HEK293 (cell line): ENCODE data around the gene MOV10L1.

ENCODE experiments used
- CTCF ChIA-PET: fragments of 350-600 bp; formaldehyde crosslinking; extraction: SDS; loops from one replicate; lab custom pipeline; 2021; ENCODE audit warnings: antibody characterized with exemption; lab: Yijun Ruan, JAX
- POLR2A ChIA-PET: fragments of 300-600 bp; formaldehyde crosslinking; extraction: SDS; loops from one replicate; lab custom pipeline; 2020; ENCODE audit warnings: antibody characterized with exemption, inconsistent platforms; lab: Yijun Ruan, JAX
- H3K27ac ChIP-seq: fragments of 200-500 bp; sonication (Bioruptor generic); 2 replicates; pipeline ENCODE4 v1.5.1; 2014; ENCODE audit warnings: low read depth, low read length, control low read depth, inconsistent platforms; ENCODE audit errors: extremely low read depth
- H3K36me3 ChIP-seq, 2 experiments: fragments of 200-500 bp in 1 of 2; sonication (Bioruptor generic) in 1 of 2; 1 replicate in 1 of 2; 2 replicates in 1 of 2; pipeline ENCODE4 v1.5.1; 2014 to 2017; ENCODE audit warnings: inconsistent platforms in 2 of 2, low read length in 2 of 2; ENCODE audit not compliant: control insufficient read depth in 2 of 2, insufficient read depth in 1 of 2
- H3K4me1 ChIP-seq: fragments of 200-500 bp; sonication (Bioruptor generic); 2 replicates; pipeline ENCODE4 v1.5.1; 2014; ENCODE audit warnings: mild to moderate bottlenecking, low read length, inconsistent platforms; ENCODE audit not compliant: control insufficient read depth, insufficient read depth
- H3K4me3 ChIP-seq: 2 replicates; pipeline ENCODE4 v1.5.1; 2011; ENCODE audit warnings: low read depth, mild to moderate bottlenecking, control low read depth, low read length, moderate library complexity
- H3K9me3 ChIP-seq: fragments of 200-500 bp; sonication (Bioruptor generic); 2 replicates; pipeline ENCODE4 v1.5.1; 2014; ENCODE audit warnings: low read depth, low read length, inconsistent platforms; ENCODE audit not compliant: control insufficient read depth, insufficient read depth
- BCL11B ChIP-seq: fragments of 450-650 bp; formaldehyde crosslinking; IDR thresholded peaks from 2 replicates; pipeline ENCODE4 v1.5.1; 2016; ENCODE audit warnings: low read depth, missing biosample characterization, missing genetic modification characterization
- EGR2 ChIP-seq: fragments of 450-650 bp; formaldehyde crosslinking; IDR thresholded peaks from 2 replicates; pipeline ENCODE4 v1.5.1; 2016; ENCODE audit warnings: low read depth, missing biosample characterization, missing genetic modification characterization
- ZFP3 ChIP-seq: fragments of 450-650 bp; formaldehyde crosslinking; IDR thresholded peaks from 2 replicates; pipeline ENCODE4 v1.5.1; 2016; ENCODE audit warnings: low read depth, missing biosample characterization, missing genetic modification characterization
- ZNF133 ChIP-seq: fragments of 450-650 bp; formaldehyde crosslinking; IDR thresholded peaks from 2 replicates; pipeline ENCODE4 v1.5.1; 2016; ENCODE audit warnings: missing biosample characterization, missing genetic modification characterization
- ZNF202 ChIP-seq: fragments of 450-650 bp; formaldehyde crosslinking; IDR thresholded peaks from 2 replicates; pipeline ENCODE4 v1.5.1; 2016; ENCODE audit warnings: missing biosample characterization, missing genetic modification characterization, borderline replicate concordance
- ZNF585B ChIP-seq: fragments of 450-650 bp; formaldehyde crosslinking; IDR thresholded peaks from 2 replicates; pipeline ENCODE4 v1.5.1; 2016; ENCODE audit warnings: missing biosample characterization, missing genetic modification characterization
- ZNF76 ChIP-seq: fragments of 450-650 bp; formaldehyde crosslinking; IDR thresholded peaks from 2 replicates; pipeline ENCODE4; 2016; ENCODE audit warnings: low read depth, missing biosample characterization, missing genetic modification characterization, borderline replicate concordance
- ZSCAN23 ChIP-seq: fragments of 450-650 bp; formaldehyde crosslinking; IDR thresholded peaks from 2 replicates; pipeline ENCODE4 v1.5.1; 2016; ENCODE audit warnings: missing biosample characterization, missing genetic modification characterization
- TF ChIP-seq, protein P1 (sequence below): fragments of 450-650 bp; formaldehyde crosslinking; IDR thresholded peaks from 2 replicates; pipeline ENCODE4 v1.5.1; 2016; ENCODE audit warnings: missing biosample characterization, missing genetic modification characterization, borderline replicate concordance
- TF ChIP-seq, protein P2 (sequence below): sonication (generic); formaldehyde crosslinking; IDR thresholded peaks from 2 replicates; pipeline ENCODE4 v1.8.1; 2022; ENCODE audit warnings: mild to moderate bottlenecking, moderate library complexity, missing genetic modification reagents
- TF ChIP-seq, protein P3 (sequence below): fragments of 450-650 bp; formaldehyde crosslinking; IDR thresholded peaks from 2 replicates; pipeline ENCODE4 v1.5.1; 2016; ENCODE audit warnings: missing biosample characterization, missing genetic modification characterization
- TF ChIP-seq, protein P4 (sequence below): fragments of 450-650 bp; formaldehyde crosslinking; IDR thresholded peaks from 2 replicates; pipeline ENCODE4 v1.5.1; 2016; ENCODE audit warnings: missing biosample characterization, missing genetic modification characterization

Gene MOV10L1

DNA sequence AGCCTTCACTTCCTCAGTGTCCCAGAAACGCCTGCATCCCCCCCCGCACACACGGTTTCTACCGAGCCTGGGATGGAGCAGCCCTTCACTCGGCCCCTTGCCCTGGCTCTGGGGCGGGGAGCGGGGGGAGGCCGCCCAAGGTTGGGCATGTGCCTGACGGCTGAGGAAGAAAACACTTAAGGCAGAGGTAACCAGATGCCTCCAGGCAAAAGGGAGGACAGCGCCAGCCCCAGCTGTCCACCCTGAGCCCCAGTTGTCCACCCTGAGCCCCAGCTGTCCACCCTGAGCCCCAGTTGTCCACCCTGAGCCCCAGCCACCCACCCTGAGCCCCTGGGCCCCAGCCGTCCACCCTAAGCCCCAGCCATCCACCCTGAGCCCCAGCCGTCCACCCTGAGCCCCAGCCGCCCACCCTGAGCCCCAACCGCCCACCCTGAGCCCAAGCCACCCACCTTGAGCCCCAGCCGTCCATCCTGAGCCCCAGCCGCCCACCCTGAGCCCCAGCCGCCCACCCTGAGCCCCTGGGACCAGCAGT, 27.9 kb upstream of the MOV10L1 start (continued):
- TF ChIP-seq, protein P1, sequence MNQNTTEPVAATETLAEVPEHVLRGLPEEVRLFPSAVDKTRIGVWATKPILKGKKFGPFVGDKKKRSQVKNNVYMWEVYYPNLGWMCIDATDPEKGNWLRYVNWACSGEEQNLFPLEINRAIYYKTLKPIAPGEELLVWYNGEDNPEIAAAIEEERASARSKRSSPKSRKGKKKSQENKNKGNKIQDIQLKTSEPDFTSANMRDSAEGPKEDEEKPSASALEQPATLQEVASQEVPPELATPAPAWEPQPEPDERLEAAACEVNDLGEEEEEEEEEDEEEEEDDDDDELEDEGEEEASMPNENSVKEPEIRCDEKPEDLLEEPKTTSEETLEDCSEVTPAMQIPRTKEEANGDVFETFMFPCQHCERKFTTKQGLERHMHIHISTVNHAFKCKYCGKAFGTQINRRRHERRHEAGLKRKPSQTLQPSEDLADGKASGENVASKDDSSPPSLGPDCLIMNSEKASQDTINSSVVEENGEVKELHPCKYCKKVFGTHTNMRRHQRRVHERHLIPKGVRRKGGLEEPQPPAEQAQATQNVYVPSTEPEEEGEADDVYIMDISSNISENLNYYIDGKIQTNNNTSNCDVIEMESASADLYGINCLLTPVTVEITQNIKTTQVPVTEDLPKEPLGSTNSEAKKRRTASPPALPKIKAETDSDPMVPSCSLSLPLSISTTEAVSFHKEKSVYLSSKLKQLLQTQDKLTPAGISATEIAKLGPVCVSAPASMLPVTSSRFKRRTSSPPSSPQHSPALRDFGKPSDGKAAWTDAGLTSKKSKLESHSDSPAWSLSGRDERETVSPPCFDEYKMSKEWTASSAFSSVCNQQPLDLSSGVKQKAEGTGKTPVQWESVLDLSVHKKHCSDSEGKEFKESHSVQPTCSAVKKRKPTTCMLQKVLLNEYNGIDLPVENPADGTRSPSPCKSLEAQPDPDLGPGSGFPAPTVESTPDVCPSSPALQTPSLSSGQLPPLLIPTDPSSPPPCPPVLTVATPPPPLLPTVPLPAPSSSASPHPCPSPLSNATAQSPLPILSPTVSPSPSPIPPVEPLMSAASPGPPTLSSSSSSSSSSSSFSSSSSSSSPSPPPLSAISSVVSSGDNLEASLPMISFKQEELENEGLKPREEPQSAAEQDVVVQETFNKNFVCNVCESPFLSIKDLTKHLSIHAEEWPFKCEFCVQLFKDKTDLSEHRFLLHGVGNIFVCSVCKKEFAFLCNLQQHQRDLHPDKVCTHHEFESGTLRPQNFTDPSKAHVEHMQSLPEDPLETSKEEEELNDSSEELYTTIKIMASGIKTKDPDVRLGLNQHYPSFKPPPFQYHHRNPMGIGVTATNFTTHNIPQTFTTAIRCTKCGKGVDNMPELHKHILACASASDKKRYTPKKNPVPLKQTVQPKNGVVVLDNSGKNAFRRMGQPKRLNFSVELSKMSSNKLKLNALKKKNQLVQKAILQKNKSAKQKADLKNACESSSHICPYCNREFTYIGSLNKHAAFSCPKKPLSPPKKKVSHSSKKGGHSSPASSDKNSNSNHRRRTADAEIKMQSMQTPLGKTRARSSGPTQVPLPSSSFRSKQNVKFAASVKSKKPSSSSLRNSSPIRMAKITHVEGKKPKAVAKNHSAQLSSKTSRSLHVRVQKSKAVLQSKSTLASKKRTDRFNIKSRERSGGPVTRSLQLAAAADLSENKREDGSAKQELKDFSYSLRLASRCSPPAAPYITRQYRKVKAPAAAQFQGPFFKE (tag by site-specific recombination): no peak
- TF ChIP-seq ZNF76 (tag by site-specific recombination): no peak
- TF ChIP-seq, protein P2, sequence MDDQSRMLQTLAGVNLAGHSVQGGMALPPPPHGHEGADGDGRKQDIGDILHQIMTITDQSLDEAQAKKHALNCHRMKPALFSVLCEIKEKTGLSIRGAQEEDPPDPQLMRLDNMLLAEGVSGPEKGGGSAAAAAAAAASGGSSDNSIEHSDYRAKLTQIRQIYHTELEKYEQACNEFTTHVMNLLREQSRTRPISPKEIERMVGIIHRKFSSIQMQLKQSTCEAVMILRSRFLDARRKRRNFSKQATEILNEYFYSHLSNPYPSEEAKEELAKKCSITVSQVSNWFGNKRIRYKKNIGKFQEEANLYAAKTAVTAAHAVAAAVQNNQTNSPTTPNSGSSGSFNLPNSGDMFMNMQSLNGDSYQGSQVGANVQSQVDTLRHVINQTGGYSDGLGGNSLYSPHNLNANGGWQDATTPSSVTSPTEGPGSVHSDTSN: no peak
- TF ChIP-seq, protein P3, sequence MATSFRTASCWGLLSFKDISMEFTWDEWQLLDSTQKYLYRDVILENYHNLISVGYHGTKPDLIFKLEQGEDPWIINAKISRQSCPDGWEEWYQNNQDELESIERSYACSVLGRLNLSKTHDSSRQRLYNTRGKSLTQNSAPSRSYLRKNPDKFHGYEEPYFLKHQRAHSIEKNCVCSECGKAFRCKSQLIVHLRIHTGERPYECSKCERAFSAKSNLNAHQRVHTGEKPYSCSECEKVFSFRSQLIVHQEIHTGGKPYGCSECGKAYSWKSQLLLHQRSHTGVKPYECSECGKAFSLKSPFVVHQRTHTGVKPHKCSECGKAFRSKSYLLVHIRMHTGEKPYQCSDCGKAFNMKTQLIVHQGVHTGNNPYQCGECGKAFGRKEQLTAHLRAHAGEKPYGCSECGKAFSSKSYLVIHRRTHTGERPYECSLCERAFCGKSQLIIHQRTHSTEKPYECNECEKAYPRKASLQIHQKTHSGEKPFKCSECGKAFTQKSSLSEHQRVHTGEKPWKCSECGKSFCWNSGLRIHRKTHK (tag by site-specific recombination): no peak
- TF ChIP-seq EGR2 (tag by site-specific recombination): peak; percentile 27; the same call in 1 of the 2 replicates
- TF ChIP-seq ZSCAN23 (tag by site-specific recombination): no peak
- TF ChIP-seq, all 188 proteins: peak for 2

DNA sequence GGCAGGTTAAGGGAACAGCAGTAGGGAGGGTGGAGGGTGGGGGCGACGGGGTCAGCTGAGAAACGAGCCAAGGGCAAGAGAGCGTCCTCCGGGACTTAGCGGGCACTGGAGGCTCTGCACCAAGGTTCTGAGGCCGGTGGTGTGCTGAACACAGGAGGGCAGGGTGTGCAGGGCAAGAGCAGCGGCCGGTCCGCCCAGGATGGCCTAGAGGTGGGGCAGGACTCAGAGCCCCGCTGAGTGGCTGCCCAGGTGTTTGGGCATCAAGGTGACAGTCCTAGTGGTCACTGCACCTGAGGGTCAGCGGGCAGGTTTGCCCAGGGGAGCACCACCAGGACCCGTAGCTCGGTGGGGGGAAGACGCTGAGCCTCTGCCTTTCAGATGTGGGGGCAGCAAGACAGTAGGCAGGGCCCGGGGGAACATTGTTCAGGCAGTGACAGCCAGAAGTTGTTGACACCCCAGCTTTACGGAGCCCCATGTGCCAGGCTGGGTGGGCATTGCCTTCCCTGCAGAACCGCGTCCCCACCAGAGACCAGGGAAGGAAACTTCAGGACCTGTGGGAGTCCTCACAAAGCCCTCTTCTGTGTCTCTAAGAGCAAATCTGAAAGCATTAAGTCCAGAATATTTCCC, 27.2 kb upstream of the MOV10L1 start:
- no peak overlapping the region for H3K27ac ChIP-seq
- no peaks in the 10 kb centered on the region for H3K9me3 ChIP-seq
- no peaks in the 10 kb centered on the region for H3K4me1 ChIP-seq
- H3K36me3 ChIP-seq: no peaks in the 10 kb centered on the region
- ChIA-PET CTCF (no interaction called here), POLR2A (no interaction called here)
- H3K4me3 ChIP-seq: no peak overlapping the region
- TF ChIP-seq, protein P4, sequence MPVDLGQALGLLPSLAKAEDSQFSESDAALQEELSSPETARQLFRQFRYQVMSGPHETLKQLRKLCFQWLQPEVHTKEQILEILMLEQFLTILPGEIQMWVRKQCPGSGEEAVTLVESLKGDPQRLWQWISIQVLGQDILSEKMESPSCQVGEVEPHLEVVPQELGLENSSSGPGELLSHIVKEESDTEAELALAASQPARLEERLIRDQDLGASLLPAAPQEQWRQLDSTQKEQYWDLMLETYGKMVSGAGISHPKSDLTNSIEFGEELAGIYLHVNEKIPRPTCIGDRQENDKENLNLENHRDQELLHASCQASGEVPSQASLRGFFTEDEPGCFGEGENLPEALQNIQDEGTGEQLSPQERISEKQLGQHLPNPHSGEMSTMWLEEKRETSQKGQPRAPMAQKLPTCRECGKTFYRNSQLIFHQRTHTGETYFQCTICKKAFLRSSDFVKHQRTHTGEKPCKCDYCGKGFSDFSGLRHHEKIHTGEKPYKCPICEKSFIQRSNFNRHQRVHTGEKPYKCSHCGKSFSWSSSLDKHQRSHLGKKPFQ (tag by site-specific recombination): no peak
- TF ChIP-seq ZNF133 (tag by site-specific recombination) (no peak), BCL11B (tag by site-specific recombination) (no peak), ZNF202 (tag by site-specific recombination) (no peak), ZFP3 (tag by site-specific recombination) (no peak), ZNF585B (tag by site-specific recombination) (no peak)
